Fibroblast of lung (primary cell): ENCODE data around the gene LRRC55.

ENCODE experiments used
- EZH2 ChIP-seq: IDR thresholded peaks from 2 replicates; pipeline ENCODE4 v1.5.1; 2012; ENCODE audit warnings: low read length, control low read depth, mild to moderate bottlenecking; ENCODE audit errors: missing control alignments
- TF ChIP-seq, protein P1 (sequence below), 2 donors: IDR thresholded peaks in 1 of 2; conservative IDR thresholded peaks in 1 of 2; 1 replicate in 1 of 2; 2 replicates in 1 of 2; pipeline ENCODE4 v1.5.1; 2011 to 2012; ENCODE audit warnings: low read length in 2 of 2, control low read depth in 1 of 2, inconsistent platforms in 1 of 2, low read depth in 1 of 2, mild to moderate bottlenecking in 1 of 2

DNA sequence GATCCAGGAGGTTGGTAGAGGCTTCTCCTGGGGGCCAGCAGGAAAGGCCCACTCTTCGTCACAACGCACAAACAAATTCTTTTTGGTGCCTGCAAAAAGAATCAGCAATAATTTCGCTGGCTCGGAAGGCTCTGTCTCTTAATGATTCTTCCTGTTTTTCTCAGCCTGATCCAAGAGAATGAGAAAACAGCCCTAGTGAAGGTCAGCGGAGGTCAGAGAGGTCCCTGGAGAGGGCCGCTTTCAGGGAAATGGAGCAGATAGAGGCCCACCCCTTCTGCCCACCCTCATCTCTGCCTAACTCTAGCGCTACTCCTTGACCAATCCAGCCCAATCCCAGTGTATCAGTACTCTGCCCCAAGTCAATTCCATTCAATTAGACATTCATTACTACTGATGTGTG lies 19.2 kb downstream of the LRRC55 start:
- TF ChIP-seq, protein P1, sequence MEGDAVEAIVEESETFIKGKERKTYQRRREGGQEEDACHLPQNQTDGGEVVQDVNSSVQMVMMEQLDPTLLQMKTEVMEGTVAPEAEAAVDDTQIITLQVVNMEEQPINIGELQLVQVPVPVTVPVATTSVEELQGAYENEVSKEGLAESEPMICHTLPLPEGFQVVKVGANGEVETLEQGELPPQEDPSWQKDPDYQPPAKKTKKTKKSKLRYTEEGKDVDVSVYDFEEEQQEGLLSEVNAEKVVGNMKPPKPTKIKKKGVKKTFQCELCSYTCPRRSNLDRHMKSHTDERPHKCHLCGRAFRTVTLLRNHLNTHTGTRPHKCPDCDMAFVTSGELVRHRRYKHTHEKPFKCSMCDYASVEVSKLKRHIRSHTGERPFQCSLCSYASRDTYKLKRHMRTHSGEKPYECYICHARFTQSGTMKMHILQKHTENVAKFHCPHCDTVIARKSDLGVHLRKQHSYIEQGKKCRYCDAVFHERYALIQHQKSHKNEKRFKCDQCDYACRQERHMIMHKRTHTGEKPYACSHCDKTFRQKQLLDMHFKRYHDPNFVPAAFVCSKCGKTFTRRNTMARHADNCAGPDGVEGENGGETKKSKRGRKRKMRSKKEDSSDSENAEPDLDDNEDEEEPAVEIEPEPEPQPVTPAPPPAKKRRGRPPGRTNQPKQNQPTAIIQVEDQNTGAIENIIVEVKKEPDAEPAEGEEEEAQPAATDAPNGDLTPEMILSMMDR (conservative IDR thresholded peaks at IDR 0.05 in 1 of 2, IDR thresholded peaks at IDR 0.05 in 1 of 2; ENCODE audit: low read depth in 1 of 2, low read length in 2 of 2) = no peak
- no peak for TF ChIP-seq EZH2
